Mesendoderm (in vitro differentiated cells): ENCODE measurements around the gene ESYT3.
"Not testable (repeated sequence)": the region's sequence is repeated elsewhere in the genome, so short reads cannot be mapped to it uniquely, and the experiment has no call there.

Experiments
- DNase-seq: peaks from one replicate; pipeline ENCODE4 v3.0.0; 2013
- H2AK5ac ChIP-seq: 2 replicates; pipeline ENCODE4 v1.6.1; 2013; ENCODE audit warnings: low read length, inconsistent platforms
- H2BK120ac ChIP-seq: 2 replicates; pipeline ENCODE4 v1.6.1; 2013; ENCODE audit warnings: low read depth, mild to moderate bottlenecking, low read length, moderate library complexity, mixed read lengths
- H2BK15ac ChIP-seq: replicated peaks from 2 replicates; pipeline ENCODE4 v1.6.1; 2013; ENCODE audit warnings: low read depth, mild to moderate bottlenecking, moderate library complexity
- H2BK5ac ChIP-seq: 2 replicates; pipeline ENCODE4 v1.6.1; 2013; ENCODE audit warnings: low read length, inconsistent platforms
- H3K18ac ChIP-seq: 2 replicates; pipeline ENCODE4 v1.6.1; 2013; ENCODE audit warnings: mild to moderate bottlenecking, low read length, mixed read lengths
- H3K23ac ChIP-seq: one replicate; pipeline ENCODE4 v1.6.1; 2013; ENCODE audit warnings: low read length
- H3K27ac ChIP-seq: 2 replicates; pipeline ENCODE4 v1.5.1; 2013; ENCODE audit warnings: low read depth, mild to moderate bottlenecking, inconsistent platforms, low read length, moderate library complexity
- H3K27me3 ChIP-seq: 2 replicates; pipeline ENCODE4 v1.6.1; 2013; ENCODE audit warnings: low read length, control low read depth, mild to moderate bottlenecking, inconsistent platforms; ENCODE audit not compliant: insufficient read depth, poor library complexity
- H3K36me3 ChIP-seq: 2 replicates; pipeline ENCODE4 v1.6.1; 2013; ENCODE audit warnings: low read length, inconsistent platforms; ENCODE audit not compliant: control insufficient read depth, insufficient read depth
- H3K4ac ChIP-seq: one replicate; pipeline ENCODE4 v1.6.1; 2013; ENCODE audit warnings: low read depth, mild to moderate bottlenecking, low read length, moderate library complexity
- H3K4me1 ChIP-seq: 2 replicates; pipeline ENCODE4 v1.6.1; 2013; ENCODE audit warnings: low read depth, low read length, inconsistent platforms; ENCODE audit not compliant: control insufficient read depth
- H3K4me2 ChIP-seq: 2 replicates; pipeline ENCODE4 v1.6.1; 2013; ENCODE audit warnings: low read length
- H3K4me3 ChIP-seq: 2 replicates; pipeline ENCODE4 v1.5.1; 2013; ENCODE audit warnings: mild to moderate bottlenecking, low read length
- H3K56ac ChIP-seq: one replicate; pipeline ENCODE4 v1.6.1; 2013; ENCODE audit warnings: low read length
- H3K79me1 ChIP-seq: 2 replicates; pipeline ENCODE4 v1.6.1; 2013; ENCODE audit warnings: low read length, inconsistent platforms
- H3K79me2 ChIP-seq: 2 replicates; pipeline ENCODE4 v1.6.1; 2013; ENCODE audit warnings: mild to moderate bottlenecking, low read length; ENCODE audit not compliant: control insufficient read depth, insufficient read depth
- H3K9ac ChIP-seq: 2 replicates; pipeline ENCODE4 v1.6.1; 2013; ENCODE audit warnings: low read length, inconsistent platforms
- H4K5ac ChIP-seq: one replicate; pipeline ENCODE4 v1.6.1; 2013; ENCODE audit warnings: low read length
- H4K8ac ChIP-seq: one replicate; pipeline ENCODE4 v1.6.1; 2013; ENCODE audit warnings: low read depth, mild to moderate bottlenecking, control low read depth, low read length, moderate library complexity
- WGBS: extraction: QIAGEN DNeasy Blood & Tissue Kit; methylation state at CpG from one replicate; pipeline ENCODE4 v1.1.7; 2013; ENCODE audit warnings: low lambda C conversion rate, missing lambda C conversion rate; ENCODE audit not compliant: insufficient coverage; ENCODE audit errors: extremely low coverage; 5-methylcytosine and 5-hydroxymethylcytosine counted together

ESYT3 gene

GRCh38 chr3:138451595-138452162 is 17.3 kb downstream of the ESYT3 start:
- H2BK5ac ChIP-seq, result no peak overlapping the region
- H3K18ac ChIP-seq, result no peak overlapping the region
- H3K4me3 ChIP-seq, result no peak overlapping the region
- H3K27ac ChIP-seq, result no peak overlapping the region
- H3K27me3 ChIP-seq, result no peaks in the 10 kb centered on the region
- H2BK120ac ChIP-seq, result no peak overlapping the region
- H3K4me2 ChIP-seq, result no peak overlapping the region
- H3K4me1 ChIP-seq, result no peaks in the 10 kb centered on the region
- no peak overlapping the region for H4K5ac ChIP-seq
- no peak overlapping the region for H3K23ac ChIP-seq
- H3K36me3 ChIP-seq, result no peaks in the 10 kb centered on the region
- no peak overlapping the region for H3K56ac ChIP-seq
- H3K9ac ChIP-seq, result no peak overlapping the region
- no peaks in the 10 kb centered on the region for H3K79me1 ChIP-seq
- no peak for DNase-seq
- H2BK15ac ChIP-seq, result no peak overlapping the region
- no CpG with 5 or more reads among the region's 43 CpGs for WGBS
- H2AK5ac ChIP-seq, result no peak overlapping the region
- H3K79me2 ChIP-seq, result no peaks in the 10 kb centered on the region
- no peak overlapping the region for H3K4ac ChIP-seq
- H4K8ac ChIP-seq, result no peak overlapping the region

- no peaks in the 10 kb centered on the region for H3K4me1 ChIP-seq
- no peak for DNase-seq
- no peaks in the 10 kb centered on the region for H3K36me3 ChIP-seq
- H3K56ac ChIP-seq, result no peak overlapping the region
- no peak overlapping the region for H2BK120ac ChIP-seq
- H3K4me2 ChIP-seq, result no peak overlapping the region
- no peak overlapping the region for H3K27ac ChIP-seq
- no peak overlapping the region for H3K4me3 ChIP-seq
- WGBS, result no CpG with 5 or more reads among the region's 6 CpGs
- no peak overlapping the region for H3K9ac ChIP-seq
- H3K27me3 ChIP-seq, result no peaks in the 10 kb centered on the region
- H2AK5ac ChIP-seq, result no peak overlapping the region
- no peak overlapping the region for H2BK15ac ChIP-seq
- no peaks in the 10 kb centered on the region for H3K79me2 ChIP-seq
- no peak overlapping the region for H3K18ac ChIP-seq
- no peaks in the 10 kb centered on the region for H3K79me1 ChIP-seq
- H3K23ac ChIP-seq, result no peak overlapping the region
- no peak overlapping the region for H3K4ac ChIP-seq
- no peak overlapping the region for H4K5ac ChIP-seq
- H4K8ac ChIP-seq, result no peak overlapping the region
- no peak overlapping the region for H2BK5ac ChIP-seq
Observed at GRCh38 chr3:138452436-138452835, 18.0 kb downstream of the ESYT3 start.

DNA sequence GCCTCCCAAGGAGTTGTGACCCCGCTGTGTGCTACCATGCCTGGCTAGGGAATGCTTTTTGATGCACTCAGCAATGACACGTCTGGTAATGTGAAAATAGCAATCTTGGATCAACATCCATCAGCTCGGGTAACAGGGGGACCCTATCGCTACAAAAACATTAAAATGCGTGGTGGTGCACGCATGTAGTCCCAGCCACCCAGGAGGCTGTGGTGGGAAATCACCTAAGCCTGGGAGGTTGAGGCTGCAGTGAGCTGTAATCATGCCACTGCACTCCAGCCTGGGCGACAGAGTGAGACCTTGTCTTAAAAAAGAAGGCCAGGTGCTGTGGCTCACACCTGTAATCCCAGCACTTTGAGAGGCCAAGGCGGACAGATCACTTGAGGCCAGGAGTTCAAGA is 19.5 kb downstream of the ESYT3 start:
- H2BK120ac ChIP-seq, H2AK5ac ChIP-seq, H4K5ac ChIP-seq, H3K4me1 ChIP-seq, H3K27ac ChIP-seq, H3K56ac ChIP-seq, H3K18ac ChIP-seq, H3K9ac ChIP-seq, H3K36me3 ChIP-seq, H3K79me1 ChIP-seq, H2BK15ac ChIP-seq, DNase-seq, H3K4me2 ChIP-seq, H2BK5ac ChIP-seq, H3K79me2 ChIP-seq, H3K23ac ChIP-seq, H3K4me3 ChIP-seq, H4K8ac ChIP-seq, H3K27me3 ChIP-seq, H3K4ac ChIP-seq: not testable (repeated sequence)
- no CpG with 5 or more reads among the region's 8 CpGs for WGBS

GRCh38 chr3:138455801-138456716 is 21.6 kb downstream of the ESYT3 start:
- H2BK5ac ChIP-seq, result no peak overlapping the region
- no peak overlapping the region for H2BK120ac ChIP-seq
- H3K4ac ChIP-seq, result no peak overlapping the region
- H3K56ac ChIP-seq, result no peak overlapping the region
- no peak overlapping the region for H4K8ac ChIP-seq
- H3K23ac ChIP-seq, result no peak overlapping the region
- H3K4me2 ChIP-seq, result no peak overlapping the region
- H3K27ac ChIP-seq, result no peak overlapping the region
- H3K79me1 ChIP-seq, result no peaks in the 10 kb centered on the region
- no peaks in the 10 kb centered on the region for H3K4me1 ChIP-seq
- no peak overlapping the region for H3K4me3 ChIP-seq
- DNase-seq, result no peak
- H2BK15ac ChIP-seq, result no peak overlapping the region
- no peak overlapping the region for H3K18ac ChIP-seq
- H3K27me3 ChIP-seq, result no peaks in the 10 kb centered on the region
- H3K36me3 ChIP-seq, result no peaks in the 10 kb centered on the region
- H3K9ac ChIP-seq, result no peak overlapping the region
- no peaks in the 10 kb centered on the region for H3K79me2 ChIP-seq
- no peak overlapping the region for H4K5ac ChIP-seq
- H2AK5ac ChIP-seq, result no peak overlapping the region
- no CpG with 5 or more reads among the region's 13 CpGs for WGBS

GRCh38 chr3:138456961-138457862 is 22.8 kb downstream of the ESYT3 start:
- Histone ChIP-seq H2AK5ac (no peak overlapping the region), H3K4me2 (no peak overlapping the region), H3K23ac (no peak overlapping the region), H3K4me3 (no peak overlapping the region), H3K4ac (no peak overlapping the region), H3K79me1 (no peaks in the 10 kb centered on the region), H3K56ac (no peak overlapping the region), H3K18ac (no peak overlapping the region), H2BK120ac (no peak overlapping the region), H3K9ac (no peak overlapping the region), H2BK5ac (no peak overlapping the region), H4K5ac (no peak overlapping the region), H3K4me1 (no peaks in the 10 kb centered on the region), H2BK15ac (no peak overlapping the region), H3K27me3 (no peaks in the 10 kb centered on the region), H3K36me3 (no peaks in the 10 kb centered on the region), H3K27ac (no peak overlapping the region), H4K8ac (no peak overlapping the region), H3K79me2 (no peaks in the 10 kb centered on the region)
- DNase-seq, result no peak
- no CpG with 5 or more reads among the region's 13 CpGs for WGBS
